ENCODE measurements around the gene ATP2A2. TPM values are rescaled to one million over a fixed set of nuclear protein-coding genes. Genes with fewer than 3 reads are reported as not detected.

The ATP2A2 gene
- total RNA-seq, 1 donor: 139 TPM

- TF ChIP-seq CTCF (IDR thresholded peaks at IDR 0.05; ENCODE audit: insufficient read depth, low read length): no peak
- DNase-seq (ENCODE audit: low read depth): no peak
- no peak overlapping the region for H3K4me3 ChIP-seq (ENCODE audit: low read depth, low read length)
Measured at GRCh38 chr12:110244372-110244771, 36.7 kb upstream of the ATP2A2 start.

- TF ChIP-seq CTCF (IDR thresholded peaks at IDR 0.05; ENCODE audit: insufficient read depth, low read length): no peak
- no peak overlapping the region for H3K4me3 ChIP-seq (ENCODE audit: low read depth, low read length)
- no peak for DNase-seq (ENCODE audit: low read depth)
Measured at GRCh38 chr12:110244829-110245228, 36.2 kb upstream of the ATP2A2 start.

GRCh38 chr12:110245369-110245772, 35.7 kb upstream of the ATP2A2 start:
- TF ChIP-seq CTCF (IDR thresholded peaks at IDR 0.05; ENCODE audit: insufficient read depth, low read length): peak; percentile 34
- no peak for DNase-seq (ENCODE audit: low read depth)
- H3K4me3 ChIP-seq (ENCODE audit: low read depth, low read length): no peak overlapping the region

GRCh38 chr12:110246636-110247339, 34.3 kb upstream of the ATP2A2 start:
- no peak for DNase-seq (ENCODE audit: low read depth)
- H3K4me3 ChIP-seq (ENCODE audit: low read depth, low read length): no peak overlapping the region
- no peak for TF ChIP-seq CTCF (IDR thresholded peaks at IDR 0.05; ENCODE audit: insufficient read depth, low read length)

GRCh38 chr12:110247340-110248095, 33.5 kb upstream of the ATP2A2 start:
- no peak for TF ChIP-seq CTCF (IDR thresholded peaks at IDR 0.05; ENCODE audit: insufficient read depth, low read length)
- no peak for DNase-seq (ENCODE audit: low read depth)

GRCh38 chr12:110248096-110248447, 33.0 kb upstream of the ATP2A2 start:
- no peak for DNase-seq (ENCODE audit: low read depth)
- H3K4me3 ChIP-seq (ENCODE audit: low read depth, low read length): no peak overlapping the region
- no peak for TF ChIP-seq CTCF (IDR thresholded peaks at IDR 0.05; ENCODE audit: insufficient read depth, low read length)

More at GRCh38 chr12:110247340-110248095, 33.5 kb upstream of the ATP2A2 start:
- no peak overlapping the region for H3K4me3 ChIP-seq (ENCODE audit: low read depth, low read length)
